IgD-negative memory B cell (primary cell): ENCODE measurements around the gene AIF1. TPM values are rescaled to one million over a fixed set of nuclear protein-coding genes. Genes with fewer than 3 reads are reported as not detected.
"Not testable (repeated sequence)": the region's sequence is repeated elsewhere in the genome, so short reads cannot be mapped to it uniquely, and the experiment has no call there.

Experiments
- H3K27ac Mint-ChIP-seq, 3 donors: one replicate each; pipeline ENCODE4 v1.8.0; 2020 to 2022; ENCODE audit warnings: mild to moderate bottlenecking in 3 of 3, mixed read lengths in 3 of 3, moderate library complexity in 1 of 3
- H3K27me3 Mint-ChIP-seq: one replicate; pipeline ENCODE4 v1.8.0; 2021; ENCODE audit warnings: mixed read lengths
- H3K36me3 Mint-ChIP-seq: one replicate; pipeline ENCODE4 v1.8.0; 2020; ENCODE audit warnings: mild to moderate bottlenecking, mixed read lengths
- H3K4me1 Mint-ChIP-seq, 3 donors: one replicate each; pipeline ENCODE4 v1.8.0; 2020 to 2022; ENCODE audit warnings: mixed read lengths in 3 of 3, mild to moderate bottlenecking in 1 of 3
- H3K4me3 Mint-ChIP-seq, 4 donors: one replicate each; pipeline ENCODE4 v1.8.0; 2020 to 2022; ENCODE audit warnings: mild to moderate bottlenecking in 4 of 4, mixed read lengths in 4 of 4, moderate library complexity in 3 of 4
- H3K9me3 Mint-ChIP-seq, 3 donors: one replicate each; pipeline ENCODE4 v1.8.0; 2020 to 2021; ENCODE audit warnings: mixed read lengths in 3 of 3, mild to moderate bottlenecking in 1 of 3
- polyA plus RNA-seq: library from polyadenylated mRNA; unstranded; fragments of 300-500 nt; fragmentation: Illumina TruSeq; gene quantifications from one replicate; pipeline ENCODE4 v1.2.3, GENCODE V29; 2021

Gene AIF1
- polyA plus RNA-seq, 1 donor from 2014 or later = 5.6 TPM

DNA sequence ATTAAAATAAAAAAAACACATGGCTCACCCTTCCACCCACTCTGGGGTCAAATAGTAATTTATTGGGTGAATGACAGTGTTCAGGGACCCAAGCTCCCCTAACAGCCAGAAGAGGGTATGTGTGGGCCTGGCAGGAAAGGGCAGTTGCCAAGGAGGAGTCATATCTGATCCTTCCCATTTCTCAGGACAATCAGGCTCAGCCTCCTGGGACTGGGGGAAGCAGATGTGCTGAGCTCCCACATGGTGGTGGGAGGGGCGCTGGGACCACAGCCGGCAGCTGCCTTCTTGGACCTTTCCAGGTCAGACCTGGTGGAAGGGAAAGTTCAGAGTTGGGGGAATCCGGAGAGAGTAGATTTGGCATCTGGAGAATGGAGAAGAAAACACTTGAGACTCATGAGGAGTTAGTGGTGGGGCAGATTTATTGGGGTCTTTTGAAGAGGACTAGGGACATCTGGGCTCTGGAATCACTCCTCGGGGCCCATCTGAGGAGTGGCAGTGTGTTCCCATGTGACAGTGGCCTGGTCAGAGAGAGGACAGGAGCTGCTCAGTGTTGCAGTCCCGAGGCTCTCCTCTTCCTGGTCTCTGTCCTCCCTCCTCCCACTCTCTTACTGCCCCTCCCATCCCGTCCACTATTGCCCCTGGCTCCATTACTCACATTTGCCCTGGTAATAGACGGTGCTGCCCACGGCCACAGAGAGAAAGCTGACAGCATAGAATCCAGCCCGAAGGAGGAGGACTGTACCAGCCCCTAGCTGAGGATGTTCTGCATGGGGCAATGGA, 26.0 kb upstream of the AIF1 start:
- peak overlapping the region in 2 of 3 donors; percentile 36 to 88 for H3K27ac Mint-ChIP-seq
- H3K4me1 Mint-ChIP-seq = peaks cover 46 to 59% (median 52%) of the 10 kb centered on the region in 3 donors
- H3K4me3 Mint-ChIP-seq = peak overlapping the region in 3 of 4 donors; percentile 14 to 77 (median 45)
- H3K27me3 Mint-ChIP-seq = peaks cover 2% of the 10 kb centered on the region
- H3K36me3 Mint-ChIP-seq = no peaks in the 10 kb centered on the region
- no peaks in the 10 kb centered on the region for H3K9me3 Mint-ChIP-seq

DNA sequence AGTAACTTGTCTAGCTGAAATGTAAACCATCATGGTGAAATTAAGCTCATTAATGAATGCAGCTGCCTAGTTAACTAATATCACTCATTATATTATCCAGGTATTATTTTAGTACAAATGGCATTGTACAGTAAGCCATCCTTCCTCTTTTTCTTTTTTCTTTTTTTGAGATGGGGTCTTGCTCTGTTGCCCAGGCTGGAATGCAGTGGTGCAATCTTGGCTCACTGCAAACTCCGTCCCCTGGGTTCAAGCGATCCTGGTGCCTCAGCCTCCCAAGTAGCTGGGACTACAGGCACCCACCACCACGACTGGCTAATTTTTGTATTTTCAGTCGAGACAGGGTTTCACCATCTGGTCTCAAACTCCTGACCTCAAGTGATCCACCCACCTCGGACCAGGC, 24.3 kb upstream of the AIF1 start:
- H3K27ac Mint-ChIP-seq = peak overlapping the region in 2 of 3 donors; percentile 89 to 95
- H3K27me3 Mint-ChIP-seq, H3K36me3 Mint-ChIP-seq, H3K9me3 Mint-ChIP-seq: not testable (repeated sequence)
- H3K4me1 Mint-ChIP-seq = peaks cover 36 to 45% (median 43%) of the 10 kb centered on the region in 3 donors
- peak overlapping the region in 3 of 4 donors; percentile 37 to 63 (median 57) for H3K4me3 Mint-ChIP-seq

DNA sequence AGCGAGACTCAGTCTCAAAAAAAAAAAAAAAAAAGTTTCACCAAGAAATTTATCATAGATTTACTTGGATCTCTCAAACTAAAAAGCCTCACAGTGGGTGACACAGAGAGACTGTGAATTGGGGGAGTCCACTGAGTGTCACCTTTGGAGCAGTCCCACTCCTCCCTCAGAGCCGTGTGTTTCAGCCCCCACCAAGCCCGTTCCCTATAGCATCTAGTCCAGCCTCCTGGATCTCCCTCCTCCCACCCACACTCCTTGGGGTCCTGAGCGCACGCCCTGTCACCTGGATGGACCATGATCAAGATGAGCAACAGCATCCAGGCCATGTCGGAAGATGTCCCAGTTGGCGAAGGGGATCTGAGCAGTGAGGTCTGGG, 22.6 kb upstream of the AIF1 start:
- H3K9me3 Mint-ChIP-seq = no peaks in the 10 kb centered on the region
- no peaks in the 10 kb centered on the region for H3K27me3 Mint-ChIP-seq
- H3K4me3 Mint-ChIP-seq = peak overlapping the region; percentile 57 to 94 (median 85)
- no peaks in the 10 kb centered on the region for H3K36me3 Mint-ChIP-seq
- peak overlapping the region; percentile 89 to 97 (median 95) for H3K27ac Mint-ChIP-seq
- H3K4me1 Mint-ChIP-seq = peaks cover 27 to 37% (median 36%) of the 10 kb centered on the region in 3 donors

DNA sequence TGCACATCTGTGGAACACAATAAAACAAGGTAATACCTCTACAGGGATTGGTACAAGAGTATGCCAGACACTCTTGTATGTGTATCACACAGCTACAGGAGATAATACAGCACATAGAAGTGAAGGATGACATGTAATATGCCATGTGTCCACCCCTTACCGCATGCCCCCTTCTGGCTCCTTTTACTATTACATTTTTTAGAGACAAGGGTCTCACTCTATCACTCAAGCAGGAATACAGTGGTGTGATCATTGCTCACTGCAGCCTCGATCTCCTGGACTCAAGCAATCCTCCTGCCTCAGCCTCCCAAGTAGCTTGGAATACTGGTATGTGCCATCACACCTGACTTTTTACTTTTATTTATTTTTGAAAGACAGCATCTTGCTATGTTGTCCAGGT, 18.0 kb upstream of the AIF1 start:
- no peaks in the 10 kb centered on the region for H3K36me3 Mint-ChIP-seq

DNA sequence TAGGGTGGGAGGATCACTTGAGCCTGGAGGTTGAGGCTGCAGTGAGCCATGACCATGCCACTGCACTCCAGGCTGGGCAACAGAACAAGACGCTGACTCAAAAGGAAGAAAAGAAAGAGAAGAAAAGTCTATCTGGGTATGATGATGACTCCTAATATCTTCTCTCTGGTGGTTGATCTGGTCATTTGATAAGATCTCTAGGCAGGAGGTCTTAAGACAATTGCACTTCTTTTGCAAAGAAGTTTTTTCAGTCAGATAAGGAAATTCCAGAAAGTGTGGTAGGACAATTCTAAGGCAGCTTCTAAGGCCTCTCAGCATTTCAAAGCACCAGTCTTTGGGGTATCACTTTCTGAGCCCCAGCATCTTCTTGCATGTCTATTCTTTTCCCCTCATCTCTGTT, 7.7 kb upstream of the AIF1 start:
- no peaks in the 10 kb centered on the region for H3K36me3 Mint-ChIP-seq
- H3K27ac Mint-ChIP-seq = no peak overlapping the region
- H3K9me3 Mint-ChIP-seq = no peaks in the 10 kb centered on the region
- peaks cover 0 to 2% (median 0%) of the 10 kb centered on the region in 3 donors for H3K4me1 Mint-ChIP-seq
- H3K4me3 Mint-ChIP-seq = no peak overlapping the region
- no peaks in the 10 kb centered on the region for H3K27me3 Mint-ChIP-seq

More for the DNA sequence above, 18.0 kb upstream of the AIF1 start:
- Mint-ChIP-seq H3K9me3 (no peaks in the 10 kb centered on the region), H3K4me3 (peak overlapping the region; percentile 9 to 77 (median 62)), H3K4me1 (peaks cover 11 to 30% (median 24%) of the 10 kb centered on the region in 3 donors), H3K27ac (peak overlapping the region in 2 of 3 donors; percentile 88 to 94), H3K27me3 (no peaks in the 10 kb centered on the region)

DNA sequence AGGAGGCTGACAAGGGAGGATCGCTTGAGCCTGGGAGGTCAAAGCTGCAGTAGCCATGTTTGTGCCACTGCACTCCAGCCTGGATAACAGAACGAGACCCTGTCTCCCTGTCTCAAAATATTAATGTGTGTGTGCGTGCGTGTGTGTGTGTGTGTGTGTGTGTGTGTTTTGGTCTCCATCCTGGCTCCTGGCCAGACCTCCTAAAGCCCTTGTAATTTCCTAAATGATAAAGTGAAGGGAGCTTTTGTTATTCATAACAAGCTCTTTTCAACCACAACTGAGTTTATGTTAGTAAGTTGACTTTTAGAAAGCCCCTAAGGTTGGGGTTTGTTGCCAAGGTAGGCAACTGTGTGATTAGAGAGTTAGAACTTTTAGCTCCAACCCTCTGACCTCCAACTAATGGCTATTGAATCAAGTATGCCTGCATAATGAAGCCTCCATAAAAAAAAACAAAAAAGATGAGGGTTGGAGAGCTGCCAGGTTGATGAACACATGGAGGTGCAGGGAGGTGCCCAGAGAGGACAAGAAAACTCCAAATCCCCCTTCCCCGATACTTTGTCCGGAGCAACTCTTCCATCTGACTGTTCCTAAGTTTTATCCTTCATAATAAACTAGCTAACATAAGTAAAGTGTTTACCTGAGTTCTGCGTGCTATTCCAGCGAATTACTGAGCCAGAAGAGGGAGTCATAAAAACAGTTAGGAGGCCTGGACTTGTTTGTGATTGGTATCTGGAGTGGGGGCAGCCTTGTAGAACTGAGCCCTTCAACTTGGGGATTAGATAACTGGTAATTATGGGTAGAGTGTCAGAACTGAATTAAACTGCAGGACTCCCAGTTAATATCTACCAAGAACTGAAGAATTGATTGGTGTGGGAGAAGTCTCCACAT, 5.3 kb upstream of the AIF1 start:
- Mint-ChIP-seq H3K4me3 (no peak overlapping the region), H3K36me3 (no peaks in the 10 kb centered on the region), H3K27ac (no peak overlapping the region), H3K27me3 (peaks cover 3% of the 10 kb centered on the region), H3K9me3 (no peaks in the 10 kb centered on the region), H3K4me1 (peaks cover 7 to 10% (median 9%) of the 10 kb centered on the region in 3 donors)

DNA sequence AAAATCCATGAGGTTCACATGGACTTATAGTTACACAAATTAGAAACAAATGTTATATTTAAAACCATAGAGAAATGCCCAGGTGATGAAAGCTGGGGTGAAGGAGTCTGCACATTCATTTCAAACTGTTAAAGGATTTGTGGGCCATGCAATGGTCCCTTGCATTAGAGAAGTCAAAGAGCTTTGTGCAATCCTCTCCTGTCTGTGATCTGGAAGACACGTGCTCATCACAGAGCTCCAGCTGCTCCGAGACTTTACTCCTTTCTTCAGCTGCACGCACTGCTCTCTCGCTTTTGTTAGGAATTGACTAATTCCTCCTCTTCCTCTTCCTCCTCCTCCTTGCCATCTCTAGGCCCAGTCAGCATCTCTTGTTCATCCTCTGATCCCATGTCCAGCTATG, 4.1 kb upstream of the AIF1 start:
- Mint-ChIP-seq H3K4me3 (no peak overlapping the region), H3K27ac (peak overlapping the region in 1 of 3 donors; percentile 39), H3K9me3 (no peaks in the 10 kb centered on the region), H3K27me3 (peaks cover 4% of the 10 kb centered on the region), H3K36me3 (no peaks in the 10 kb centered on the region), H3K4me1 (peaks cover 11 to 20% (median 20%) of the 10 kb centered on the region in 3 donors)

DNA sequence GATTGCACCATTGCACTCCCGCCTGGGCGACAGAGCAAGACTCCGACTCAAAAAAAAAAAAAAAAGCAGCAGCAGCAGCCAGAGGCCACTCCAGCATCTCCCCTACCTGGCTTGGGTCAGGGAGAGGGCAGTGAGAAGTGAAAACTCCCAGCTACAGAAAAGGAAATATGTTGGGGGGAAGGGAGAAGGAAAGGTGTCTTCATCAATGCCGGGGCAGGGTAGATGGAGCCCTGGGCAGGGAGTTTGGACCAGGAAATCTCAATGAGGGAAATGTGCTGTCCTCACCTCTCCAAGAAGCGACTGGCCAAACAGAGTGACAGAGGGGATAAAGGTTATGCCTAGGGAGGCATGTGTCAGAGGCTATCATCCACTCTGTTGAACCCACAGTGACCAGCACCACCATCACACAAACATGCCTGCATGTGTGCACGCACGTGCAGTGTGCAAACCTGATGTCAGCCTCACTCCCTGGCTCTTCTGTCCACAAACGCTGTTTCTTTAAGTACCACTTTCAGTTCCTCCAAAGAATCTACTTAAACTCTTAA, 887 bp upstream of the AIF1 start:
- peak overlapping the region in 2 of 3 donors; percentile 64 to 92 for H3K27ac Mint-ChIP-seq
- H3K36me3 Mint-ChIP-seq = no peaks in the 10 kb centered on the region
- H3K4me1 Mint-ChIP-seq = peaks cover 15 to 28% (median 23%) of the 10 kb centered on the region in 3 donors
- peaks cover 4% of the 10 kb centered on the region for H3K27me3 Mint-ChIP-seq
- H3K4me3 Mint-ChIP-seq = peak overlapping the region in 1 of 4 donors; percentile 83
- no peaks in the 10 kb centered on the region for H3K9me3 Mint-ChIP-seq

DNA sequence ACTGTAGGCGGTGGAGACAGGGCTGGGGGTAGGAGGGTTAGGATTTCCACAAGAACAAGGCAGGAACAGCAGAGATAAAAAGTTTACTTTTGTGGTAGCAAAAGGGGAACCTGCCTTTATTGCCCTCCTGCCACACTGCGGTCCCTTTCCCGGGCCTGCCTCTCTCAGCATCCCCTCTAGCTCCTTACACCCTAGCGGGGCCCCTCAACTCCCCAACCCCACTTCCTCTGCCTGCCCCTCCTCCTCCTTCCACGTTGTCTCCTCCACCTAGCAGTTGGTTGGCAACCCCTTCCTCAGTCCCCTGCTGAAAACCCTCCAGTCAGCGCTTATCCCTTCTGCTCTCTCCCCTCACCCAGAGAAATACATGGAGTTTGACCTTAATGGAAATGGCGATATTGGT, 714 bp downstream of the AIF1 start:
- Mint-ChIP-seq H3K27ac (peak overlapping the region; percentile 53 to 82 (median 64)), H3K9me3 (peaks cover 0 to 2% (median 0%) of the 10 kb centered on the region in 3 donors), H3K27me3 (peaks cover 4% of the 10 kb centered on the region), H3K36me3 (no peaks in the 10 kb centered on the region), H3K4me1 (peaks cover 21 to 32% (median 25%) of the 10 kb centered on the region in 3 donors), H3K4me3 (peak overlapping the region in 1 of 4 donors; percentile 18)

DNA sequence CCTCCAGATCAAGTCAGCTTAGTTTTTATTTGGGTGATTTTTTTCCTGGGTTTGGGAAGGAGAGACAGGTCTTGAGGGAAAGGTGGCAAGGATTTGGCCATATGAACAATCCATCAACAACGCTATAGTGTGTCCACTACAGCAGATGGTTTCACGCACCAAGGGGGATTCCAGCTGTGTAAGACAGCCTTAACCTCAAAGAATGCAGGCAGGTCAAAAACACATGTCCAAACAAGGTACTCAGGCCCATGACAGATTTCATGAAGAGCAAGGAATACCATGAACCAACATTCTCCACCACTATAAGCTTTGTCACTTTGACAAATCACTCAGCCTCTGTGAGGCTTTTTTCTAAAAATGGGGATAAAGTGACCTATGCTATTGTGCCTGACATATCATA, 2.0 kb downstream of the AIF1 start:
- H3K27me3 Mint-ChIP-seq = peaks cover 4% of the 10 kb centered on the region
- H3K36me3 Mint-ChIP-seq = no peaks in the 10 kb centered on the region
- peak overlapping the region in 2 of 3 donors; percentile 52 to 65 for H3K27ac Mint-ChIP-seq
- H3K9me3 Mint-ChIP-seq = peaks cover 0 to 2% (median 0%) of the 10 kb centered on the region in 3 donors
- peak overlapping the region in 3 of 4 donors; percentile 23 to 79 (median 47) for H3K4me3 Mint-ChIP-seq
- H3K4me1 Mint-ChIP-seq = peaks cover 29 to 39% (median 33%) of the 10 kb centered on the region in 3 donors

DNA sequence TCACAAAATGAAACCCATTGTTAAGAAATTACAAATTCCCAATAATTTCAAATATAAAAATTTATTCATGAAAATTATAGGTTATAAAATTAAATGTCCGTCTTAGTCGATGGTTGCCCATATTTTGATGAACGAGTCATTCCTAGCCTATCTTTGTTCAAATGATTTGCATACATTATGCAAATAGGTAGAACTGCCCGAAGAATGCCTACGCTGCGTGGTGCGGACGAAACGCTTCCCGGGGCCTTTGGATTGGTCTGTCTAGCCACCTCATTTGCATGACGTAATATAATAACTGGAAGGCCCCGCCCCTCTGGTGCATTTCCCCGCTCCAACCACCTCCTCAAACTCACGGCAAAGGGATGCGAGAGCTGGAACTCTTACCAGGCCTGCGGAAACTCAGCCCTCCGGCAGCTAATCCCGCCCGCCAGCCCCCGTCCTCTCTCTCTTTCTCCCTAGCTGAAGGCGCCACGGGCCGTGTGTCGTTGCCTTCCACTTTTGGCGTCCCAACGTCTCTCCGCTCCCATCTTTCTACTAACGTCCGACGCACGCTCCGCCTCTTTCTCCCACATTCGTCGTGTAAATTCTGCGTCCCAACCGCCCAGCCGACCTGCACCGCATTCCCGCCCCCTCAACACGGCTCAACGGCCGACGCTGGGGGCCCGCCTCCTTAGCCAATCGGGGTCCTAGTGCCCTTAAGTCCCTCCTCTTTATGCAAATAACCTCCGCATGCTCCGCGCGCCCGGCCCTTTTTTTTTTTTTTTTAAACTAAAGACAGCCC, 5.0 kb downstream of the AIF1 start:
- peaks cover 0 to 2% (median 0%) of the 10 kb centered on the region in 3 donors for H3K9me3 Mint-ChIP-seq
- no peaks in the 10 kb centered on the region for H3K36me3 Mint-ChIP-seq
- H3K4me3 Mint-ChIP-seq = peak overlapping the region; percentile 88 to 100 (median 94)
- peaks cover 27 to 32% (median 27%) of the 10 kb centered on the region in 3 donors for H3K4me1 Mint-ChIP-seq
- H3K27ac Mint-ChIP-seq = peak overlapping the region; percentile 94 to 98 (median 97)
- peaks cover 1% of the 10 kb centered on the region for H3K27me3 Mint-ChIP-seq

DNA sequence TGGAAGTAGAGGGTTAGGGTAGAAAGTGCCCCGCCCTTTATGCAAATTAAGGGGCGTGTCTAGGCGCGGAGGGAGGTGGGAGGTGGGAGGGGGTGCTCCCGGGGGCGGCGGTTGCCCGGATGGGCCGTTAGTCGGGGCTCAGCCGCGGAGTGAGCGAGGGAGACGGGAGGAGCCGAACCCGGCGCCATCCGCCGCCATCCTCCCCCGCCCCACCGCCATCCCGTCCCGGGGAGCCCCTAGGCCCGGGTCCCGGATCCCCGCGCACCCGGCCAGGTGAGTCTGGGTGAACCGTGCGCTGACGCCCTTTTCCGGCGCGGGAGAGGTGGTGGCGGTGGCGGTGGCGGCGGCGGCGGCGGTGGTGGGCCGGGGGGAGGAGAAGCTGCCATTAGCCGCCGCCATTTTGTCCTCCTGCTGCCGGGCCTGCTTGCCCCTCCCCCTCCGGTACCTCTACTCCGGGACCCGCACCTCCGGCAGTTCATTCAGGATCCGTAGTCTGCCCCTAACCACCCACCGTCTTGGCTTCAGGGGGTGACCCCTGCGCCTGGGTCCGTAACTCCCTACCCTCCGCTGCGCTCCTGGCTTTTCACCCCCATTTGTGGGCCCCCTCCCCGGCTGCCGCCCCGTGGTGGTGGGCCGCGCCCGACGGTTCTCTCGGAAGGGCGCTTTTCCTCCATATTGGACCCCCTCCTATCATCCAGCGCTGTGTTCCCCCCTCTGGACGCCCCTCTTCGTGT, 5.7 kb downstream of the AIF1 start, which contains the start of gene PRRC2A:
PRRC2A (plus strand) TSS at position 130 of the 734 bp plus-strand sequence. CDS start 2,075 bp downstream, outside the sequence.
- Mint-ChIP-seq H3K9me3 (peaks cover 0 to 2% (median 0%) of the 10 kb centered on the region in 3 donors), H3K27me3 (no peaks in the 10 kb centered on the region), H3K4me3 (peak within 1 kb of the TSS; percentile 88 to 100 (median 94)), H3K36me3 (no peaks in the 10 kb centered on the region), H3K27ac (peak within 1 kb of the TSS; percentile 94 to 98 (median 97)), H3K4me1 (peaks cover 22 to 26% (median 25%) of the 10 kb centered on the region in 3 donors)

DNA sequence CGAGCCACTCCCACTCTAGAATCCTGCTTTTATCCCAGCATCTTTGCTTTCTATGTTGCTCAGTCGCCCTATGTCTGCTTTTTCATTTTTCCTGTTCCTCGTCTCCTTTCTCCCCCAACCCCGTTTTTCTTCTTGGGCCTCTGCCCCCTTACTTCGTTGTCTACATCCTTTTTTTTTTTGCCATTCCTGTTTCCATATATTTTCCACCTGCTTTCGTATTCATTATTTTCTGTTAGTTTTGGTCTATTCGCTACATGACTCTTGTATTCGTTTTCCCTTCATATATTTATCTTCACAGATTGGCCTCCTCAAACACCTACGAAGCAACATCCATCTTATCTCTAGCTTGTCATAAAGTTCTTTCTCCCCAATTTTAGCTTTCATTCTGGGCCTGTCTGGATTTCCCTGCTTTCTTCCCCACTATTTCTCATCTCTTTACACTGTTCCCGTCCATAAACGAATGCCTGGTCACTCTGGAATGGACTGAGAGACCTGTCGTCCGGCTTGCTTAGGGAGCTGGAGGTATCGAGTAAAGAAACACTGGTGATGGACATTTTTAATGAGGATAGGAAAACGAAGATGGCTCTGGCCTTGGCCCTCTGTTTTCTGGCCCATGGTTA, 6.4 kb downstream of the AIF1 start:
- peaks cover 19 to 26% (median 21%) of the 10 kb centered on the region in 3 donors for H3K4me1 Mint-ChIP-seq
- no peaks in the 10 kb centered on the region for H3K36me3 Mint-ChIP-seq
- peaks cover 0 to 2% (median 0%) of the 10 kb centered on the region in 3 donors for H3K9me3 Mint-ChIP-seq
- H3K27ac Mint-ChIP-seq = peak overlapping the region; percentile 94 to 98 (median 95)
- peak overlapping the region; percentile 88 to 100 (median 94) for H3K4me3 Mint-ChIP-seq
- H3K27me3 Mint-ChIP-seq = no peaks in the 10 kb centered on the region
